GM23338 (cell line): Measurements from ENCODE around the gene WDR62.

Source experiments
- CREB1 ChIP-seq: fragments of 250-450 bp; sonication (Bioruptor Pico); IDR thresholded peaks from 2 replicates; pipeline ENCODE4 v1.5.0; 2020; ENCODE audit warnings: low read depth, mild to moderate bottlenecking, moderate library complexity
- EZH2 ChIP-seq: fragments of 200-600 bp; sonication (generic); IDR thresholded peaks from one replicate; pipeline ENCODE4 v1.8.0; 2017; ENCODE audit warnings: antibody characterized with exemption, mild to moderate bottlenecking, low read depth; ENCODE audit not compliant: unreplicated experiment
- EZH2phosphoT487 ChIP-seq: fragments of 200-600 bp; sonication (generic); IDR thresholded peaks from one replicate; pipeline ENCODE4 v1.8.1; 2018; ENCODE audit warnings: antibody characterized with exemption; ENCODE audit not compliant: unreplicated experiment
- JUNB ChIP-seq: IDR thresholded peaks from one replicate; pipeline ENCODE4 v1.6.1; 2016; ENCODE audit warnings: antibody characterized with exemption; ENCODE audit not compliant: unreplicated experiment
- NANOG ChIP-seq: IDR thresholded peaks from 2 replicates; pipeline ENCODE4 v1.6.1; 2016; ENCODE audit warnings: antibody characterized with exemption, borderline replicate concordance
- POLR2AphosphoS5 ChIP-seq: IDR thresholded peaks from 2 replicates; pipeline ENCODE4 v1.6.1; 2016; ENCODE audit warnings: antibody characterized with exemption, low read depth
- REST ChIP-seq: IDR thresholded peaks from one replicate; pipeline ENCODE4 v1.6.1; 2018; ENCODE audit warnings: antibody characterized with exemption; ENCODE audit not compliant: unreplicated experiment
- ZNF331 ChIP-seq: fragments of 250-450 bp; sonication (Bioruptor Pico); IDR thresholded peaks from 2 replicates; pipeline ENCODE4 v1.5.0; 2020; ENCODE audit warnings: low read depth, mild to moderate bottlenecking, moderate library complexity
- TF ChIP-seq, protein P1 (sequence below), 2 experiments: fragments of 200-600 bp in 1 of 2; sonication (generic) in 1 of 2; conservative IDR thresholded peaks; 2 replicates each; pipeline versions ENCODE4 v1.5.1 to v1.6.1; 2016 to 2017; ENCODE audit warnings: antibody characterized with exemption in 2 of 2, low read depth in 2 of 2, mild to moderate bottlenecking in 2 of 2, moderate library complexity in 1 of 2
- TF ChIP-seq, protein P2 (sequence below): IDR thresholded peaks from 2 replicates; pipeline ENCODE4 v1.6.1; 2016; ENCODE audit warnings: antibody characterized with exemption

DNA sequence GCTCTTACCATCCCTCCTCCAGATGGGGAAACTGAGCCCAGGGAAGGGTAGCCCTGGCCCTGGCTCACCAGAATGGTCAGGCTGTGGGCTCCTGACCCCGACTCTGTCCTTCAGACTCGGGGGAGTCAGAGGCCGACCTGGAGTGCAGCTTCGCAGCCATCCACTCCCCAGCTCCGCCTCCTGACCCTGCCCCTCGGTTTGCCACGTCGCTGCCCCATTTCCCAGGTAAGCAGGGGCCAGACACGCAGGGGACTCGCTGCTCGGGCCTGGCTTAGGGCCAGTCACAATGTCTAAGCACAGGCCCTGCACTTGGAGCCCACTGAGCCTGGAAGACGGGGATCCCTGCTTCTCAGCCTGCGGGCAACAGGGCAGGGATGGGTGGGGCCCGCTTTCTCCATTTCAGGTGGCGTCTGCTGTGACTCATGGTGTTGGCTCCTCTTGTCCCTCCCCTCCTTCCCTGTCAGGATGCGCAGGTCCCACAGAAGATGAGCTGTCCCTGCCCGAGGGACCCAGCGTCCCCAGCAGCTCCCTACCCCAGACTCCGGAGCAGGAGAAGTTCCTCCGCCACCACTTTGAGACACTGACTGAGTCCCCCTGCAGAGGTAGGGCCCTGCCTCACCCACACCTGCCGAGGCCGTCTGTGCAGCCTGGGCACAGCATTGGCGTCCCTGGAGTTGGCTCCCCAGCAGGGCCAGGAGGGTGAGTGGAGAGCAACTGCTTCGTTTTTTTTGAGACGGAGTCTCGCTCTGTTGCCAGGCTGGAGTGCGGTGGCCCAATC is 47.0 kb downstream of the WDR62 start:
- TF ChIP-seq EZH2 (no peak), EZH2phosphoT487 (no peak), CREB1 (no peak), REST (no peak), NANOG (no peak), POLR2AphosphoS5 (no peak), JUNB (no peak), ZNF331 (no peak)
- TF ChIP-seq, protein P1, sequence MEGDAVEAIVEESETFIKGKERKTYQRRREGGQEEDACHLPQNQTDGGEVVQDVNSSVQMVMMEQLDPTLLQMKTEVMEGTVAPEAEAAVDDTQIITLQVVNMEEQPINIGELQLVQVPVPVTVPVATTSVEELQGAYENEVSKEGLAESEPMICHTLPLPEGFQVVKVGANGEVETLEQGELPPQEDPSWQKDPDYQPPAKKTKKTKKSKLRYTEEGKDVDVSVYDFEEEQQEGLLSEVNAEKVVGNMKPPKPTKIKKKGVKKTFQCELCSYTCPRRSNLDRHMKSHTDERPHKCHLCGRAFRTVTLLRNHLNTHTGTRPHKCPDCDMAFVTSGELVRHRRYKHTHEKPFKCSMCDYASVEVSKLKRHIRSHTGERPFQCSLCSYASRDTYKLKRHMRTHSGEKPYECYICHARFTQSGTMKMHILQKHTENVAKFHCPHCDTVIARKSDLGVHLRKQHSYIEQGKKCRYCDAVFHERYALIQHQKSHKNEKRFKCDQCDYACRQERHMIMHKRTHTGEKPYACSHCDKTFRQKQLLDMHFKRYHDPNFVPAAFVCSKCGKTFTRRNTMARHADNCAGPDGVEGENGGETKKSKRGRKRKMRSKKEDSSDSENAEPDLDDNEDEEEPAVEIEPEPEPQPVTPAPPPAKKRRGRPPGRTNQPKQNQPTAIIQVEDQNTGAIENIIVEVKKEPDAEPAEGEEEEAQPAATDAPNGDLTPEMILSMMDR (conservative IDR thresholded peaks at IDR 0.05; ENCODE audit: low read depth in 2 of 2), result no peak
- TF ChIP-seq, protein P2, sequence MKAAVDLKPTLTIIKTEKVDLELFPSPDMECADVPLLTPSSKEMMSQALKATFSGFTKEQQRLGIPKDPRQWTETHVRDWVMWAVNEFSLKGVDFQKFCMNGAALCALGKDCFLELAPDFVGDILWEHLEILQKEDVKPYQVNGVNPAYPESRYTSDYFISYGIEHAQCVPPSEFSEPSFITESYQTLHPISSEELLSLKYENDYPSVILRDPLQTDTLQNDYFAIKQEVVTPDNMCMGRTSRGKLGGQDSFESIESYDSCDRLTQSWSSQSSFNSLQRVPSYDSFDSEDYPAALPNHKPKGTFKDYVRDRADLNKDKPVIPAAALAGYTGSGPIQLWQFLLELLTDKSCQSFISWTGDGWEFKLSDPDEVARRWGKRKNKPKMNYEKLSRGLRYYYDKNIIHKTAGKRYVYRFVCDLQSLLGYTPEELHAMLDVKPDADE, result no peak
